ENCODE results near the gene TRPV6. TPM values are rescaled to one million over a fixed set of nuclear protein-coding genes. Genes with fewer than 3 reads are reported as not detected.

The TRPV6 gene
- polyA plus RNA-seq, 4 donors: 9.1 to 14.8 (median 11.1) TPM

DNA sequence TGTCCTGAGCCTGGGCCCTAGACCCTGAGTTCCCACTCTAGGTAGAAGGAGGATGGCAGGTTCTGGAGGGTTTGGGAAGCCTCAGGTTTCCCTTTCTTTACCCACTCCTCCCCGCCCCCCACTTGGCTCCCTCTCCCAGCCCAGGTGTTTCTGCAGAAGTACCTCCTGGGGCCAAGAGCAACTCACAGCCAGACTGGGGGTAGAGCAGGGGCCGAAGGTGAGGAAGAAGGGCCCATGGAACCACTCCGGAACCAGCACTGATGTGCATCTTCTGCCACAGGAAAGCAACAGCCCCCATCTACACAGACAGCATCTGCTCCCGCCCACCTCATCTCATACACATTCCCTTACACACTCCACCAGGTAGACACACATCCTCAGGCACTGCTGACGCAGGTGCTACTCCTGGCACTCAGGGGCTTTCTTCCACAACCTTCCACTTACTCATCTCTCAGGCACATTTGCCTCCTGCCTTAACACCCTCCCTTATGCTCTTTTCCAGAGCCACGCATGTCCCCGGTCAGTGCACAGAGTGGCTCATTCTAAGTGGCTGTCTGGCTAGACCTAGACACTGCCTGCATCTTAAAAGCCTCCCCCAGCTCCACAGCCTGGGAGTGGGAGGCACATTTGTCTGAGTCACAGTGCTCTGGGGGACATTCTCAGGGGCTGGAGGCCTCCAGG lies 28.8 kb downstream of the TRPV6 start:
- no peak for DNase-seq (ENCODE audit: low read depth in 4 of 4, low spot score in 3 of 4)

DNA sequence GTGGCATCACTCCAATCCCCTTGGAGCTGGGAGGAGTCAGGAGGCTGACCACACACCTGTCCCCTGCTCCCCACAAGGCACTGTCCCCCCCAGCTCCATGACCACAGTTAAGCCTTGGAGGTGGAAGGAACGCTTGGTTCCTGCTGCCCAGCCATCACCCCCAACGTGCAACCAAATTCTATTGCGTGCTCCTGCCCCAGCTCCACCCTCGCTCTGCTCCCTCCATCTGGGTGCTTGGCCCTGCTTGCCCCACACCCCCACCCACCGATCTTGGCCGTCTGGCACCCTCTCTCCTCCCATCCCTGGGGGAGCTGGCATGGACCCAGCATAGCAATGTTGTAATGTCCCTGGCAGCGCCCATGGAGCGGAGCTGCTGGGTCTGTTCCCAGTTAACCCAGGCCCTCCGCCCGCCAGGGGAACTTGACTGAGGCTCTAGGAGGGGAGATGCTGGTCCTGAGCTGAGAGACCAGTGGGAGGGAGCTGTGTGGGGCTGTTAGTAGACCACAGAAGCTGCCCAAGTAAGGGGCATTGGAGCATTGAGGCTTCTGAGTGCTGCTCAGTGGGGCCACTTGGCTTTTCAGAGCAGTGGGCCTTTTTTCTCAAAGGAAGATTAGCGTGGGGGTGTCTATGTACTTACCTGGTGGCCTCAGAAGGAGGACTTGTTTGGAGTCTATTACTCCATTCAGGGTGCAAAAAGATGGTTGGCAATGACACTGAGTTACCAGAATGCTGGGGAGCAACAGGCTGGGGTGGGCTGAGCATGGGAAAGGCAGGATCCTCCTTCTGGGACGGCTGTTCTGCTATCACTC lies 29.6 kb downstream of the TRPV6 start:
- DNase-seq (ENCODE audit: low read depth in 4 of 4, low spot score in 3 of 4): no peak

DNA sequence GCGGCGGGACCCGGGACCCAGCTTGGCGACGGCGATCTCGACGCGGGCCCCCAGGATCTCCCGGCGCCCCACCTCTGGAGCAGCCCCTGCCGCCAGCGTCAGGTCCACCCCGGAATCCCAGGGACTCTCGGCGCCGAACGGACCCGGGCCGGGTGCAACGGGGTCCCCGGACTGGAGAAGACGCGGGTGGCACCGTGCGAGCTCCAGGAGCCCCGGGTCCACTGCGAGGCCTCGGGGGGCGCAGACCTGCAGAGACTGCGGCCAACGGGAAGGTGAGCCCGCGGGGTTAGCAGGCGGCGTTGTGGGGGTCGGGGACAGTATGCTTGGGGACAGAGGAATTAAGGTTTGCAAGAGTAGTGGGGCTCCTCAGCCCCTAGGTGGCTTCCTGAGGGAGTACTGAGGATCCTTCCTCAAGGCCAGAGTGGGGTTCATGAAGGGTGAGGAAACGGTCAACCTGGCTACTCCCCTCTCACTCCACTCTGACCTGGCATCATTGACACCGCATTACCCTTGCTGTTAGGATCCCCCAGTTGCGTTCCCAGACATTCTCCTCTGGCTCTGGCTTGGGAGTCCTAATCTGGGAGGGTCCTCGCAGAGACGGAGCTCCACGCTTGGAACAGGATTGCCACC lies 30.3 kb downstream of the TRPV6 start:
- peak in 1 of 4 donors; percentile 26 for DNase-seq (ENCODE audit: low read depth in 4 of 4, low spot score in 3 of 4)

DNA sequence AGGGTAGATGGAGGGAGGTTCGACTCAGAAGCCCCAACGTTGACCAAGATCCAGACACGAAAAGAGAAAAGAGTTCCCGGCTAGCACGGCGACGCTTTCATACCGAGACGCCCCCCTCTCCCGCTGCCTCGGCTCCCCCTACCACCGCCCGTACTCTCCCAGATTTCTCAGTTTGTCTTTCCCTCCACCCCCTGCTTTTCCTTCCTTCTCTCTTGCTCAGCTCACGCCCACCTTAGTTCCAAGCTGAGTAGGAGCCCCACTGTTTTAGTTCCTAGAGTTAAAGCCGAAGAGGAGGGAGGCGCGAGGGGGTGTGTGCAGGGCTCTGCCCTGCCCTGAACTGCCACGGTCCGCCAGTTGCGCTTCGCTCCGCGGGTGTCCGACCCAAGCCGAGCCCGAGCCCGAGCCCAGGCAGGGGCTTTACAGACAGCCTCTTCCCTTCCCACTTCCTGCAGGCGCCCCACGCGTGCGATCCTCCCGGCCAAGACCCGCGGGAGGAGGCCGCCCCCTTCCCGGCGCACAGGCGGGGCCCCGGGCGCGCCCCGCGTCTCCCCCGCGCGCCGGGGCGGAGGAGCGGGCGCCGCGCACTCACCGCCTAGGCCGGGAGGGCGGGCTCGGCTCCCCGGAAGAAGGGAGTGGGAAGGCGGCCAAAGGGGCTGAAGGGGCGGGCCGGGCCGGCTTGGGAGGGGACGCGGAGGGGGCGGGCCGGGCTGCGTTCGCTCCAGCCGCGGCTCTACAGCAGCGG lies 31.0 kb downstream of the TRPV6 start, which contains the start of gene EPHB6:
EPHB6 (plus strand) TSS at position 705 of the 742 bp plus-strand sequence. CDS start 8,152 bp downstream, outside the sequence.
- peak; percentile 52 to 69 (median 56) for DNase-seq (ENCODE audit: low read depth in 4 of 4, low spot score in 3 of 4)

DNA sequence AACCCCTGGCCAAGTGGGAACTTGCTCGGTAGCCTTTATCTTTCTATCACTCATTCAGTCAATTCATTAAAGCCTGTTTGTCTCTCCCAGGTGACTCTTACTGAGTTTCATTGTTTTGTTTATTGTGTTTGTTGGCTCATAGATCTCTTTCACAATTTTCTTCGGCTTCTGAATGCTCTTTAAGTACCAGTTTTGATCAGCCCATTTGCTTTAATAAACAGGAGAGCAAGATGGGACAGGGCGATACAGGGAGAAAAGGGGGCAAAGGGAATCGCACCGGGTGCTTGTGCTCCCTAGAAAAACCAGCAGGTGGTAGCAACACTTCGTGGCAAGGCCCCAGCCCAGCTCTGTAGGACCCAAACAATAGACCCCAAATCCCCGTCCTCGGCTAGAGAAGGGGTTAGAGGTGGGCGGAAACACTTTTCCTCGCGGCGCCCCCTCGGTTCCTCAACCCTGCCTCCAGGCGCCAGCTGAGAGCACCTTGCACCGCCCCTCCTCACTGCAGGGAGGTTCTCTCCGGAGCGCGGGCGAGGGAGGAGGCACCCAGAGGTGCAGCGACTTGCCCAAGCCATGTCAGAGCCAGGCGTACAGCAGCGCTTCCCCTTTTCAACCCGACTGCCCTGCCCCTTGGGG lies 31.7 kb downstream of the TRPV6 start:
- DNase-seq (ENCODE audit: low read depth in 4 of 4, low spot score in 3 of 4): peak; percentile 47 to 62 (median 54)

DNA sequence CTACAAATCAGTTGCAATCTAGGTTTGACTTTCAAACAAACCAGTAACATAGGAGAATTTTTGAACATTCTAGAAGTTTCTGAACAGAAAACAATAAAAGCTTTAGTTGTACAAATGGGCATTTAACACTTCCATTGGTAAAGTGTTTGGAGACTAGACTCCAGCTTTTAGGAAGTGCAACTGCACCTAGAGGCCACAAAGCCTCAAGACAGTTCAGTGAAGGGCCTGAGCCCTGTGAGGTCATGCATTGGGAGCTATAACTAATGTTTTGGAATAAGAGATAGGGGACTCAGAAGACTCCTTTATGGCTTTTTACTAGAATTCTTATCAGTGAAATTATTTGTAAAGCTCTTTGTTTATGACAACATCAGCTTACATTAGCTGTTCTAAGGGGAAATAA lies 33.6 kb downstream of the TRPV6 start:
- no peak for DNase-seq (ENCODE audit: low read depth in 4 of 4, low spot score in 3 of 4)

DNA sequence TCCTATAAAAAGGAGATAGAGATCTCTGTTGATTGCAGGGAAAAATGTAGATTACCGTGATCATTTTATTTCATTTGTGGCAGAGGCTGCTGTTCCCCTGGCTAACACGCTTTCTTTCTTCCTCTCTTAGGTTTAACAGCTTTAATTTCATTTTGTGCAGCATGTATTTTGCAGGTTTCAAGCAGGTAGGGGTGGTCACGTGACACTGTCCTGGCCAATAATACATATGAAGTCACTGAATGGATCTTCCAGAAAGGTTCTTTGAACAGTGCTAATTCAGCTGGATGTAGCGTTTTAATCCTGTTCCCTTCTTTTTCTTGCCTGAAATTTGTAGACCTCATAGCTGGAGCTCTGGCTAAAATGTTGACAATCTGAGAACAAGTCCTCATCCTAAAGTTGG lies 34.3 kb downstream of the TRPV6 start:
- DNase-seq (ENCODE audit: low read depth in 4 of 4, low spot score in 3 of 4): no peak

DNA sequence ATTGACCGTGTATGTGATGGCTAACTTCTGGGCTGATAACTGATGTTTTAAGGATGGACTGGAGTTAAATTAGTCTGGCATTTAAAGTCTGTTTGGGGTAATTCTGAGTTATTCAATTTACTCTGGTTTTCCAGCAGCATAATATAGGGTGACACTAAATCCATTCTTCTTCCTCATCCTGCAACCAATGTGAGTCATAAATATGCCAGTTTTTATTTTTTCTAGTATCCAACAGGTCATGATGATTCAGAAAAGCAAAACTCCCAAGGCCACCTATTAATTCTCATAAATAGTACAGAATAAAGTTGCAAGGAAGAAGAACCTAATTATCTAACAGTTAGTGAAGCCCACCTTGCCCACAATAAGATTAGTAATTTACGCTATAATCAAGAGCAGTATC lies 38.2 kb downstream of the TRPV6 start:
- no peak for DNase-seq (ENCODE audit: low read depth in 4 of 4, low spot score in 3 of 4)

DNA sequence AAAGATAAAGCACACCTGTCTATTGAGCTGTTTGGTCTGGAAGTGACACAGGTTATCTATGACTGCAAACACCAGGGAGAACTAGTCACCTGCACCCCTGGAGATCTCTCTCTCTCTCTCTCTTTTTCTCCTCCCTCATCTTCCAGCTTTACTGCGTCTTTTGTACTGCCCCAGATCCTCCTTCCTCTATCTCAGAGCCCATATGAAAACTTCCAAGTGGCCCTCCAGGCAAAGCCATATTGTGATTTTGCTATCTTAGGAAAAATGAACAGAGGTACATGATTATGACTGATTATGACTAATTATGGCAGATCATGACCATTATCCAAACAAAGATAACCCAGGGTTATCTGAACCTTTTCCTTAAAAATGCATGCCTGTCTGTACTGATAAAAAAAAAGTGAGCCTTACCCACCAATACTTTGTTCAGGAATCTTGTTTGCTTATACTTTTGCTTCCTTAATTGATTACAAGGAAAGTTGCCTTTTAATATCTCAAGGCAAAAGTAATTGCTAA lies 43.2 kb downstream of the TRPV6 start:
- no peak for DNase-seq (ENCODE audit: low read depth in 4 of 4, low spot score in 3 of 4)

DNA sequence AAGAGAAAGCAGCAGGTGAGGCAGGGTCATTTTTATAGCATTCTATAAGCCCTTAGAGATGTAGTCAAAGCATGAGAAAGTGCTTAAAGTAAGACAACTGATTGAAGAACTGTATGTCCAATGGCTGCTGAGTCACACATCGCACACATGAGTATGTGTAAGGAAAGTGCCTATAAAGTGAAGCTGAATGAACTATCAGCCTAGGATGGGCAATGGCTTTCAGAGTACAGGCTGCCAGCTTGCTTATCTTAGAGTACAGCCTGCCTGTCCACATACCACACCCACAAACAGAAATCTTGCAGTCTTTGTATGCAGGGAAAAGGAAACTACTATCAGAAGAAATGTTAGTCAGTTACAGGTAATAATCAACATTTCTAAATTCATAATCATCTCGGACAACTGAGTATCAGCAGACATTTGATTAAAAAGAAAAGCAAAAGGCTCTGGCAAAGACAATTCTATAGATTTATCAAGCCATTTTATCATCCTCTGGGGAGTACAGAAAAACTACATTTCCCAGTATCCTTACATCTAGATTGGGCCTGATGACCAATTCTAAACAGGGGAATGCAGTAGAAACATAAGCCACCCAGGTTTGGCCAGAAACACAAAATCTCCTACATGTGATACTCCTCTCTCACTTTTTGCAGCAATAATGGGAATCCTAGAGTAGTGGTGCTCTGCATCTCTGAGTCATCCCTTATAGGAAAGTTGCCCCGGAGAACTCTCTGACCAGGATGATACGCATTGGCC lies 46.9 kb downstream of the TRPV6 start:
- no peak for DNase-seq (ENCODE audit: low read depth in 4 of 4, low spot score in 3 of 4)

DNA sequence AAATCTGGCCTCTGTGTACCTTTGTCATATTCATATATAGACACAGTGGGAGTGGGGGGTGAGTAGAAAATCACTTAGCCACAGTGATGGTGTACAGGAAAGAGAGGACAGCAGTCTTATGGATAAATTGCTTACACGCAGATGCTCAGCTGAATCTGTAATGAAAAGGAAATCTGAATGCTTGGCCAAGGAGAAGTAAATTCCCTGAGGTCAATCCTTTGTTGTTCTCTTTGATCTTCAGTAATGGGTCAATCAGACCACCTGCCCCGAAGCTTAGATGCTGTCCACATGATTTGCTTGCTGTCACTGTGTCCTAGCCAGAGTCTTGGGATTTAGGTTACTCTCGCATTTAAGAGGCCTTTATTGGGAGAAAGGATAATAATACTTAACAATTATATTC lies 49.1 kb downstream of the TRPV6 start:
- no peak for DNase-seq (ENCODE audit: low read depth in 4 of 4, low spot score in 3 of 4)

DNA sequence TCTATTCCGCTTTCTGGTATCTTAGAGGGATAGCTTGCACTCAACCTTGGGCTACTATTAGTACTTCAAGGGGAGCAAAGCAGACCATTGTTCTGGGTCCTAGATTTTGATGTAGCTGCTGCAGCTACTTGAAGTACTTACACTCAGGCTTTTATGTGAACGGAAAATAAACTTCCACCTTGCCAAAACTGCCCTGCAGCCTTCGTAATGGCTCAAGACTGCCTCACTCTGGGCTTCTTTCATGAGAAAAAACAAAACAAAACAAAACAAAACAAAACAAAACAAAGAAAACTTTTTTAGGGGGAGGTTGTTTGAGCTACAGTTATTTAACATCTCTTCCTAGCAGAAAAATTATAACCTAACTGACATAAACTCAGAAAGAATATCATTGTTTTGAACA lies 50.1 kb downstream of the TRPV6 start:
- DNase-seq (ENCODE audit: low read depth in 4 of 4, low spot score in 3 of 4): no peak

DNA sequence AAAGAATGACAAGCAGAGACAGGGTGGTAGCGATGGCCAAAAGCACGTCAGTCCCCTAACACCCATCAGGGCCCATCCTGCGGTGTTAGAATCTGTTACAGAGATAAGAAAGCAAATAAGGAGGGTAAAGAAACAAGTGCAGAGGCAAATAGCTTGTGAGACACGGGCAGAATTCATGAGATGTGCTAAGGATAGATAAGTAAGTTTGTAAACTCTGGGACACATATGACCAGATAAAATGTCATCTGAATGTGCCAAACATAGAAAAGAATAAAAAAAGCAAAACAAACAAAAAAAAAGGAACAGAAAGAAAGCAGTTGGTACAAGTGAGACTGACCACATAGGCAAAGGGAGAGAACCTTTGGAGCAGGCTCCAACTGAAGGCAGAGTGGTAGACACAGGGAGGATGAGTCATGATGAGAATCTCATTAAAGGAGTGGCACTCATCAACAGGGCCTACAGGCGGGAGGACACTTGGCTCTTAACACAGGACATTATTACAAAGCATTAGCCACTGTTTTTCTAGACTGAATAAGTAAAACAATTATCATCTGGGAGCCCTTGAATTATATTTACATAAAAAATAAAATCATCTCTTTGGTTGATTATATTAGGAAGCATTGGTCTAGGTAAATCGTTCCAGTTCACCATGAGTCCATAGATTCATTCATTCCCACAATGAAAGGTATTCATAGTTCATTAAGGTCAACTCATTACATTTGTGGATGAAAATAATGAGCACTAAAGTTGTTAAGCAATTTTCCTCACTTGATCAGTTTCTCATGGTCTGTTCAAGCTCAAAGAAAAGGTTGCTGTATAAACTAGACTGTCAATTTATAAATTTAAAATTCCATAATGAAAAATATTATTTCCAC lies 52.1 kb downstream of the TRPV6 start:
- DNase-seq (ENCODE audit: low read depth in 4 of 4, low spot score in 3 of 4): no peak

DNA sequence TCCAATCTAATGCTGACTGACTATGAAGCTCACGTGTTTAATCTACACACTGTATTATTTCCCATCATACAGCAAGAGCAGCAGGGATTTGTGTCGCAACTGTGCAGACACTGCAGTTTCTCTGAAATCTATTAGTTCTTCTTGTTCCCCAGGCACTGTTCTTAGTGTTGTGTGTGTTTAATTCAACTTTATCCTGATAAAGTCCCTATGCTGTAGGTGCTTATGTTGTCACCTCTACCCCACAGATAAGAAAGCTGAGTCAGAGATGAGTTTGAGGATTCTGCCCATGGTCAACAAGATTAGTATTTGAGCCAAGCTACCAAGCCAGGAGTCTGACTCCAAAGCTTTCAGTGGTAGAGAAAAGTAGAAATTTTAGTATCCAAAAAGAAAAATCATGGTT lies 53.1 kb downstream of the TRPV6 start:
- DNase-seq (ENCODE audit: low read depth in 4 of 4, low spot score in 3 of 4): no peak

DNA sequence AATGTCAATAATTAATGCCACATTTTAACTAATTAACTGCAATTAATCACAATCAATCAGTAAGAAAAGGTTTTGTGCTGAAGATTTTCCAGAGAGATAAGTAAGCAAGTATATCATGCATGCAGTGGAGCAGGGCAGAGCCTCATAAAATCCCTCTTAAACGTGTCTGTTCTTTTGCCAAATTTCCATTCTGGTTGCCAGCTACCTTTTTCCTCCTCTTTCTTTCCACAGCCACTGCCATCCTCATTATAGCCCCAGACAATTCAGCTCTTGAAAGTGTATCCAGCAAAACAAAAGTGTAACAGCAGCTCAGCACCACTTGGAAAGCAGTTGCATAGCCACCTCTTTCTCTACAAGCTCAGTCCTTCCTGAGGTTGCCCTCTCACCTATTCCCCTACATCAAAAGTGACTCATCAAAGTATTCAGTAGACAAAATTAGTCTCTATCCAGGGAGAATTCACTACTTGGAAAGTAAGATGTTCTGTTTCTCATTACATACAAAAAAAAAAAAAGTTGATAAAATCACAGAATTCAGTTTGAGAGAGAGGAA lies 57.5 kb downstream of the TRPV6 start:
- no peak for DNase-seq (ENCODE audit: low read depth in 4 of 4, low spot score in 3 of 4)

DNA sequence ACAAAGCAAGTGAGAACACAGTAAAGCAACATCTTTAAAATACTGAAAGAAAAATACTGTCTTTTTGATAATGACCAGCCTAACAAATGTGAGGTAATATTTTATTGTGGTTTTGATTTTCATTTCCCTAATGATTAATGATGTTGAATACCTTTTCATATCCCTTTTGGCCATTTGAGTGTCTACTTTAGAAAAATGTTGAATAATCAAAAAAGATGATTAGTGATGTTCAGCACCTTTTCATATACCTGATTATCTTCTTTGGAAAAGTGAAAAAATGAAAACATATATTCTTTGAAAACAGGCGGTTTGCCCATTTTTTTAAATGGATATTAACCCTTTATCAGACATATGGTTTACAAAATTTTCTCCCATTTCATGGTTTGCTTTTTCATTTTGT lies 62.8 kb downstream of the TRPV6 start:
- DNase-seq (ENCODE audit: low read depth in 4 of 4, low spot score in 3 of 4): no peak
